ENCODE measurements around the gene TXNRD1. TPM values are rescaled to one million over a fixed set of nuclear protein-coding genes. Genes with fewer than 3 reads are reported as not detected.
A peak's percentile ranks its signal among the peaks of the same experiment; 100 is the strongest.

TXNRD1 gene
- total and polyA plus RNA-seq, 4 donors = 48.3 to 81.6 (median 65.4) TPM

DNA sequence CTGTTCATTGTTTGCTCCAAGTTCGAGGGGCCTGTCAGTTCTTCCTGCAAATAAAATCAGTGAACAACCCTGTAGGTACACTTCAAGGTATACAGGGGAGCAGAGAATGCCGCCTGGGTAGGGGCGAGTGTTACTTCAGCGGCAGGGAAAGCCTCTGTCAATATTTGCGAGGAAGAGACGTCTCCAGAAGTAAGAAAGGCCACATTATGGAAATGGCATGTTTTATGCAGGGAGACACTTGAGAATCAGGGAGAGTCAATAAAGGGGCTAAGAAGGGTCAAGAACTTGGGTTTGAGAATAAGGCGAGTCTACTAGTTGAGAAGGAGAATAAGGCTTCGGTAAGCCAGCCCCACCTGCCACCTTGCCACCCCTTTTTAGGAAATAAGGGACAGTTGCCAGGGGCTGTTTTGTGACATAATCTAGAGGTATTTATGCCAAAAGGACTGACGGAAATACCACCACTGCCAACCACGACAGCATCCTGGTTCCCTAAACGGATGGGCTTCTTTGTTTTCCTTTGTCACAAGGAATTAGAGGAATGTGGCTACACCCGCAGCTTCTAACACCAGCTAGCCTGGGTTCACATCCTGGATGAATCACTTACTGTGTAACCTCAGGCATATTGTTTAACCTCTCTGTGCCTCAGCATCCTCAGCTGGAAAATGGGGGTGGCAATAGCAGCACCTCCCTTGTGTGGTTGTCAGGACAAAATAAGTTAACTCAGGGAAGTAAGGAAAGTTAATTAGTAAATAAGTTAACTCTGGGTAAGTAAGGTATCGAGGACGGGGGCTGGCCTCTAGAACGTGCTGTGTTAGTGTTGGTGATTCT, 155.7 kb downstream of the TXNRD1 start:
- no peak for DNase-seq (ENCODE audit: low read depth in 4 of 6, low spot score in 6 of 6)
- H3K4me3 ChIP-seq (ENCODE audit: low read depth, low read length) = no peak overlapping the region
- H3K9me3 ChIP-seq (ENCODE audit: control insufficient read depth, insufficient read depth, low read length) = peaks cover 8% of the 10 kb centered on the region
- WGBS (ENCODE audit: insufficient coverage) = 67% methylated on average over 12 of the region's 15 CpGs
- no peak overlapping the region for H3K27ac ChIP-seq (ENCODE audit: low read depth, low read length)
- no peaks in the 10 kb centered on the region for H3K36me3 ChIP-seq (ENCODE audit: control insufficient read depth, insufficient read depth, low read length)
- no peaks in the 10 kb centered on the region for H3K27me3 ChIP-seq (ENCODE audit: control insufficient read depth, insufficient read depth, low read length)
- H3K4me1 ChIP-seq (ENCODE audit: control insufficient read depth, insufficient read depth, low read length) = peaks cover 2% of the 10 kb centered on the region

DNA sequence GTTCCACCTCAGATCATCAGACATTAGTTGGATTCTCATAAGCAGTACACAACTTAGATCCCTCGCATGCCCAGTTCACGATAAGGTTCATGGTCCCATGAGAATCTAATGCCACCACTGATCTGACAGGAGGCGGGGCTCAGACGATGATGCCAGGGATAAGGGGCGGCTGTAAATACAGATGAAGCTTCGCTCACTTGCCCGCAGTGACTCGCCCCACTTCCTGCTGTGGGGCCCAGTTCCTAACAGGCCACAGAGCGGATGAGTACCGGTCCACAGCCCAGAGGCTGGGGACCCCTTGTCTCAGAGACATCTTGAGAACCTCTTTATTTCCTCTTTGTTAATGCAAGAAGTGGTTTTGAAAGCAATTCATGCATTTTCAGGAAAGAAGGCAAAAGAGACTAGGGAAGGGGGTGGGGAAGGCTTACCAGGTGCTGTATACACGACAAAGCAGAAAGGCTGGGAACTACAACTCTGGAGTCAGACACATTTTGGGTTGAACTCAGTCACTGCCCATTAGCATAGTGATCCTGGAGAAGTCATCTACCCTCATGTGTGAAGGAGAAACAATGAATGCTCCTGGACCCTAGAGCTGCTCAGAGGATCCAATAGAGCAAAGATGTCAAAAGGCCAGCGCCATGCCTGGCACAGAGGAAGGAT, 156.6 kb downstream of the TXNRD1 start:
- no peak overlapping the region for H3K27ac ChIP-seq (ENCODE audit: low read depth, low read length)
- no peak overlapping the region for H3K4me3 ChIP-seq (ENCODE audit: low read depth, low read length)
- H3K27me3 ChIP-seq (ENCODE audit: control insufficient read depth, insufficient read depth, low read length) = no peaks in the 10 kb centered on the region
- peaks cover 8% of the 10 kb centered on the region for H3K9me3 ChIP-seq (ENCODE audit: control insufficient read depth, insufficient read depth, low read length)
- H3K36me3 ChIP-seq (ENCODE audit: control insufficient read depth, insufficient read depth, low read length) = no peaks in the 10 kb centered on the region
- no peak for DNase-seq (ENCODE audit: low read depth in 4 of 6, low spot score in 6 of 6)
- 89% methylated on average over 12 of the region's 12 CpGs for WGBS (ENCODE audit: insufficient coverage)
- H3K4me1 ChIP-seq (ENCODE audit: control insufficient read depth, insufficient read depth, low read length) = peaks cover 8% of the 10 kb centered on the region

DNA sequence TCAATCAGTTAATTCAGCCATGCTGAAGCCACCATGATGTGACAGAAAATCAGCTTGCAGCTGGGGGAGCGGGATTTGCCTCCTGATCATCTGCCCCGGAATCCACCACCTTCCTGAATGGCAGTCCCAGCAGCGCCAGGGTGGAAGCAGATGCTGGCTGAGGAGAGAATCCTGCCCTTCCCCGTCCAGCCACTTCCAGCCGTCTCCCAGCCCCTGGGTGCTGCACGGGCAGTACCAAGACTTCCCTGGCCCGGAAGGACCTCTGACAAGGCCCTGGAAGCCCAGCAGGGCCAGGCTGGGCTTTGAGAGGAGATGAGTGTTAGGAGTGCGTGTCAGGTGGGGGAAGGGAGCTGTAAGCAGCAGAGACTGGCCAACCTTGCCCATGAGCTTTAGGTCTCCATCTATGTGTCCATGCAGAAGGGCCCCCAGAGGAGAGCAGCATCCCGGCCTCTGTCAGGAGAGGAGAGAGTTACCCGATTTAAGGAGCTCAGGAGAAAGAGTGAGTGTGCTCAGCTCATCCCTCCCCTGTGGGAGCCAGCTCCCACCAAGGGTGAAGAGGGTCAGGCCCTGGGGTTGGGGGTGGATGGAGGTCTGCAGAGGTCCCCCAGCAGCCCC, 157.2 kb downstream of the TXNRD1 start:
- WGBS (ENCODE audit: insufficient coverage) = 91% methylated on average over 10 of the region's 10 CpGs

DNA sequence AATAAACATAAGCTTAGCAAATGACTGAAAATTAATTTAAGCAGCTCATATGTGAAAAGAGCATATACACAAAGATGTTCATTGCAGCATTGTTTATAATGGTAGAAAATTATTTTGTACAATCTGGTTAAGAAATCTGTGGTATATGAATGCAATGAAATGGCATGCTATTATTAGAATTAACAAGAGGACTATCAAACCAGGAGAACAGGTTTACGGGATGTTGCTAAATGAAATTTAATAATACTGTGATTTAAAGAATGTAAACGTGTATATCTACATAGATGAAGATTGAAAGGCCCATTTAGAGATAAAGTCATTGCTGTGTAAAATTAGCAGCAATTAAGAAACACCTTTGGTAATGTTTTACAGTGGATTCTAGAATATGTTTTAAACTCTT, 158.5 kb downstream of the TXNRD1 start:
- no peaks in the 10 kb centered on the region for H3K36me3 ChIP-seq (ENCODE audit: control insufficient read depth, insufficient read depth, low read length)
- H3K4me3 ChIP-seq (ENCODE audit: low read depth, low read length) = no peak overlapping the region
- DNase-seq (ENCODE audit: low read depth in 4 of 6, low spot score in 6 of 6) = no peak
- H3K9me3 ChIP-seq (ENCODE audit: control insufficient read depth, insufficient read depth, low read length) = peaks cover 8% of the 10 kb centered on the region
- peaks cover 8% of the 10 kb centered on the region for H3K4me1 ChIP-seq (ENCODE audit: control insufficient read depth, insufficient read depth, low read length)
- no CpG with 5 or more reads among the region's 2 CpGs for WGBS (ENCODE audit: insufficient coverage)
- no peak overlapping the region for H3K27ac ChIP-seq (ENCODE audit: low read depth, low read length)
- no peaks in the 10 kb centered on the region for H3K27me3 ChIP-seq (ENCODE audit: control insufficient read depth, insufficient read depth, low read length)

More for the DNA sequence above, 157.2 kb downstream of the TXNRD1 start:
- H3K4me1 ChIP-seq (ENCODE audit: control insufficient read depth, insufficient read depth, low read length) = peaks cover 8% of the 10 kb centered on the region
- H3K27me3 ChIP-seq (ENCODE audit: control insufficient read depth, insufficient read depth, low read length) = no peaks in the 10 kb centered on the region
- DNase-seq (ENCODE audit: low read depth in 4 of 6, low spot score in 6 of 6) = no peak
- no peak overlapping the region for H3K27ac ChIP-seq (ENCODE audit: low read depth, low read length)
- H3K4me3 ChIP-seq (ENCODE audit: low read depth, low read length) = no peak overlapping the region
- no peaks in the 10 kb centered on the region for H3K36me3 ChIP-seq (ENCODE audit: control insufficient read depth, insufficient read depth, low read length)
- peaks cover 8% of the 10 kb centered on the region for H3K9me3 ChIP-seq (ENCODE audit: control insufficient read depth, insufficient read depth, low read length)

DNA sequence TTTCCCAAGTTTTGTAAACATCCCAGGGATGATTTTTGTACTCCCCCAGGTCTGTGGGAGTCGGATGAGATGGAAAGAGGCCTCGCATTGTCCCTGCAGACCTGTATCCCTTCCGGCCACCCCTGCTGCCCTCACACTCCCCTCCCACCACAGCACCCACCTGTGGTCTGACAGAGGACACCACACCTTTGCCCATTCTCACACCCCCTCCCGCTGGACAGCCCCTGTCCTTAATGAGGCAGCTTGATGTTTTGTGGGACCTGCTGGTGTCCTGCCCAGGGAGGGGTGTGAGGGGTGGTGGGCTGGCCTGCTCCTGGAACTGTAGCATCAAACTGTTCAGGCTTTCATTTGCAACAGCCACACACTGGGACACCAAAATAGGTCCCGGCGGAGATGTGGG, 159.2 kb downstream of the TXNRD1 start:
- H3K4me3 ChIP-seq (ENCODE audit: low read depth, low read length) = no peak overlapping the region
- no peak for DNase-seq (ENCODE audit: low read depth in 4 of 6, low spot score in 6 of 6)
- 83% methylated on average over 3 of the region's 6 CpGs for WGBS (ENCODE audit: insufficient coverage)
- no peaks in the 10 kb centered on the region for H3K27me3 ChIP-seq (ENCODE audit: control insufficient read depth, insufficient read depth, low read length)
- no peak overlapping the region for H3K27ac ChIP-seq (ENCODE audit: low read depth, low read length)
- H3K36me3 ChIP-seq (ENCODE audit: control insufficient read depth, insufficient read depth, low read length) = no peaks in the 10 kb centered on the region
- H3K4me1 ChIP-seq (ENCODE audit: control insufficient read depth, insufficient read depth, low read length) = peaks cover 8% of the 10 kb centered on the region
- H3K9me3 ChIP-seq (ENCODE audit: control insufficient read depth, insufficient read depth, low read length) = peaks cover 2% of the 10 kb centered on the region

- H3K4me3 ChIP-seq (ENCODE audit: low read depth, low read length) = no peak overlapping the region
- DNase-seq (ENCODE audit: low read depth in 4 of 6, low spot score in 6 of 6) = no peak
- H3K9me3 ChIP-seq (ENCODE audit: control insufficient read depth, insufficient read depth, low read length) = peaks cover 2% of the 10 kb centered on the region
- no peaks in the 10 kb centered on the region for H3K36me3 ChIP-seq (ENCODE audit: control insufficient read depth, insufficient read depth, low read length)
- H3K27ac ChIP-seq (ENCODE audit: low read depth, low read length) = no peak overlapping the region
- 70% methylated on average over 2 of the region's 4 CpGs for WGBS (ENCODE audit: insufficient coverage)
- peaks cover 8% of the 10 kb centered on the region for H3K4me1 ChIP-seq (ENCODE audit: control insufficient read depth, insufficient read depth, low read length)
- H3K27me3 ChIP-seq (ENCODE audit: control insufficient read depth, insufficient read depth, low read length) = no peaks in the 10 kb centered on the region
Measured at GRCh38 chr12:104375775-104376174, 160.2 kb downstream of the TXNRD1 start.

GRCh38 chr12:104376650-104377513, 161.3 kb downstream of the TXNRD1 start:
- H3K9me3 ChIP-seq (ENCODE audit: control insufficient read depth, insufficient read depth, low read length) = peaks cover 2% of the 10 kb centered on the region
- no peak overlapping the region for H3K4me3 ChIP-seq (ENCODE audit: low read depth, low read length)
- H3K27me3 ChIP-seq (ENCODE audit: control insufficient read depth, insufficient read depth, low read length) = no peaks in the 10 kb centered on the region
- DNase-seq (ENCODE audit: low read depth in 4 of 6, low spot score in 6 of 6) = peak in 5 of 6 donors; percentile 23 to 75 (median 37)
- no peaks in the 10 kb centered on the region for H3K36me3 ChIP-seq (ENCODE audit: control insufficient read depth, insufficient read depth, low read length)
- WGBS (ENCODE audit: insufficient coverage) = 51% methylated on average over 11 of the region's 18 CpGs
- H3K27ac ChIP-seq (ENCODE audit: low read depth, low read length) = no peak overlapping the region
- H3K4me1 ChIP-seq (ENCODE audit: control insufficient read depth, insufficient read depth, low read length) = peaks cover 12% of the 10 kb centered on the region

GRCh38 chr12:104377514-104377812, 161.9 kb downstream of the TXNRD1 start:
- no peak for DNase-seq (ENCODE audit: low read depth in 4 of 6, low spot score in 6 of 6)
- no peaks in the 10 kb centered on the region for H3K27me3 ChIP-seq (ENCODE audit: control insufficient read depth, insufficient read depth, low read length)
- 47% methylated on average over 5 of the region's 5 CpGs for WGBS (ENCODE audit: insufficient coverage)
- H3K4me3 ChIP-seq (ENCODE audit: low read depth, low read length) = no peak overlapping the region
- peaks cover 2% of the 10 kb centered on the region for H3K9me3 ChIP-seq (ENCODE audit: control insufficient read depth, insufficient read depth, low read length)
- peak overlapping the region; percentile 2 for H3K27ac ChIP-seq (ENCODE audit: low read depth, low read length)
- peaks cover 14% of the 10 kb centered on the region for H3K4me1 ChIP-seq (ENCODE audit: control insufficient read depth, insufficient read depth, low read length)
- no peaks in the 10 kb centered on the region for H3K36me3 ChIP-seq (ENCODE audit: control insufficient read depth, insufficient read depth, low read length)

- 94% methylated on average over 3 of the region's 4 CpGs for WGBS (ENCODE audit: insufficient coverage)
- peaks cover 2% of the 10 kb centered on the region for H3K9me3 ChIP-seq (ENCODE audit: control insufficient read depth, insufficient read depth, low read length)
Measured at GRCh38 chr12:104378427-104378826, 162.8 kb downstream of the TXNRD1 start.

More at GRCh38 chr12:104378427-104378826, 162.8 kb downstream of the TXNRD1 start:
- Histone ChIP-seq H3K27me3 (ENCODE audit: control insufficient read depth, insufficient read depth, low read length) (no peaks in the 10 kb centered on the region), H3K27ac (ENCODE audit: low read depth, low read length) (no peak overlapping the region), H3K36me3 (ENCODE audit: control insufficient read depth, insufficient read depth, low read length) (no peaks in the 10 kb centered on the region), H3K4me1 (ENCODE audit: control insufficient read depth, insufficient read depth, low read length) (peaks cover 14% of the 10 kb centered on the region), H3K4me3 (ENCODE audit: low read depth, low read length) (no peak overlapping the region)
- no peak for DNase-seq (ENCODE audit: low read depth in 4 of 6, low spot score in 6 of 6)

Measured in spinal cord (tissue), 10 donors.